ENCODE results near the gene FLCN.
"Not testable (repeated sequence)": the region's sequence is repeated elsewhere in the genome, so short reads cannot be mapped to it uniquely, and the experiment has no call there.

The FLCN gene

DNA sequence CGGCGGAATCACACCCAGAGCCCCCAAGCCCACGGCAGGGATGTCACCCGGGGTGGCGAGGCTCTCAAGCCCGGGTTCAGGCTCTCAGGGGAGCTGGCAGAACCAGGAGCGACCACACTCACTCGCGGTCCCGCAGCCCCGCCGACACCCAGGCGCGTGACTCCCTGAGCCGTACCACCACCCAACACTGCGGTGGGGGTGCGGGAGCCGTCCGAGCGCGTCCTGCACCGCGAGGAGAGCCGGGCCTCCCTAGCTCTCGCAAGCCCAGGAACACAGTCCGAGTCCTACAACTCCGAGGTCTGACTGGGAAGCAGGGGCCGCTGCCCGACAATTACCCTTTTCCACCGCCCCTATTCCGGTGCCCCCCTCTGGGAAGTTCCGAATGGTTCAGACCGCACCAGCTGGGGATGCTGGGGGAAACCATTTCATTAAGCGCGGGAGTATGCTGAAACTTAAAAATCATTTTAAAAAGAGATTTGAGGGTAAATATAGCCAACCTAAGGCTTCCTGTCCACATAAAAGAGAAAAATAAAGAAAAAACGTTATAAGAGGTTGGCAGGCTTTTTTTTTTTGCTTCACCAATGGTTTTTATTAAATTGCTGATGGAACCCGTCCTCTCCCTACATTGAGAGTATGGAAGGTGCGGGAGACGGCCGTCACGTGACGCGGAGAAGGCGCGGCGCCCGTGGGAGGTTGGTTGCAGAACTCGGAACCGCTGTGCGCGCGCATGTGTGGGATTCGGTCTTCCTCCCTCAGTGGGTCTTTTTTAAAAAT is at the start of gene FLCN:
Gene FLCN (minus strand): TSS at position 143 of the 774 bp plus-strand sequence. CDS start 9,031 bp downstream, outside the sequence.
- peak within 1 kb of the TSS; percentile 100 for H3K9ac ChIP-seq (ENCODE audit: low read depth, low read length)
- H3K4me1 ChIP-seq (ENCODE audit: insufficient read depth, low read length): peaks cover 8% of the 10 kb centered on the region
- no peaks in the 10 kb centered on the region for H3K27me3 ChIP-seq (ENCODE audit: insufficient read depth, low read length)
- no peaks in the 10 kb centered on the region for H3K9me3 ChIP-seq (ENCODE audit: insufficient read depth, low read depth, low read length)
- peak within 1 kb of the TSS; percentile 96 for H3K4me3 ChIP-seq (ENCODE audit: low read length)
- H3K27ac ChIP-seq (ENCODE audit: low read length): peak within 1 kb of the TSS; percentile 100
- peaks cover 7% of the 10 kb centered on the region; the same call in 1 of the 2 replicates for H3K36me3 ChIP-seq (ENCODE audit: insufficient read depth, low read depth, low read length)

DNA sequence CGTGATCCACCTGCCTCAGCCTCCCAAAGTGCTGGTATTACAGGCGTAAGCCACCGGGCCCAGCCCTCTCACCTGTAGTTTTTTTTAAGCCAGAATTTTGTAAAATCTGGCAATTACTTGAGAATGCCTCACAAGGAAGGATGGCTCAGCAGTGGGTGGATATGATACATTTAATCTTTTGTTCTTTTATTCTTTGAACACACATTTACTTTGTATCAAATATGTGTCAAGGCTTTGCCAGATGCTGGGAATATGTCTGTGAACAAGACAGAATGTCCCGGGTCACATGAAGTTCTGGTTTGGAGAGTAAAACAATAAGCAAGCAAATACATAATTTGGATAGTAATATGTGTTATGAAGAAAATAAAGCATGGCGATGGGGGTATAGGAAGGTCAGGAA is 49.0 kb upstream of the FLCN start:
- Histone ChIP-seq H3K27ac (ENCODE audit: low read length) (no peak overlapping the region), H3K4me1 (ENCODE audit: insufficient read depth, low read length) (peaks cover 3% of the 10 kb centered on the region; the same call in 1 of the 2 replicates), H3K9me3 (ENCODE audit: insufficient read depth, low read depth, low read length) (no peaks in the 10 kb centered on the region), H3K27me3 (ENCODE audit: insufficient read depth, low read length) (no peaks in the 10 kb centered on the region; the same call in 1 of the 2 replicates), H3K36me3 (ENCODE audit: insufficient read depth, low read depth, low read length) (no peaks in the 10 kb centered on the region), H3K9ac (ENCODE audit: low read depth, low read length) (no peak overlapping the region), H3K4me3 (ENCODE audit: low read length) (no peak overlapping the region)

DNA sequence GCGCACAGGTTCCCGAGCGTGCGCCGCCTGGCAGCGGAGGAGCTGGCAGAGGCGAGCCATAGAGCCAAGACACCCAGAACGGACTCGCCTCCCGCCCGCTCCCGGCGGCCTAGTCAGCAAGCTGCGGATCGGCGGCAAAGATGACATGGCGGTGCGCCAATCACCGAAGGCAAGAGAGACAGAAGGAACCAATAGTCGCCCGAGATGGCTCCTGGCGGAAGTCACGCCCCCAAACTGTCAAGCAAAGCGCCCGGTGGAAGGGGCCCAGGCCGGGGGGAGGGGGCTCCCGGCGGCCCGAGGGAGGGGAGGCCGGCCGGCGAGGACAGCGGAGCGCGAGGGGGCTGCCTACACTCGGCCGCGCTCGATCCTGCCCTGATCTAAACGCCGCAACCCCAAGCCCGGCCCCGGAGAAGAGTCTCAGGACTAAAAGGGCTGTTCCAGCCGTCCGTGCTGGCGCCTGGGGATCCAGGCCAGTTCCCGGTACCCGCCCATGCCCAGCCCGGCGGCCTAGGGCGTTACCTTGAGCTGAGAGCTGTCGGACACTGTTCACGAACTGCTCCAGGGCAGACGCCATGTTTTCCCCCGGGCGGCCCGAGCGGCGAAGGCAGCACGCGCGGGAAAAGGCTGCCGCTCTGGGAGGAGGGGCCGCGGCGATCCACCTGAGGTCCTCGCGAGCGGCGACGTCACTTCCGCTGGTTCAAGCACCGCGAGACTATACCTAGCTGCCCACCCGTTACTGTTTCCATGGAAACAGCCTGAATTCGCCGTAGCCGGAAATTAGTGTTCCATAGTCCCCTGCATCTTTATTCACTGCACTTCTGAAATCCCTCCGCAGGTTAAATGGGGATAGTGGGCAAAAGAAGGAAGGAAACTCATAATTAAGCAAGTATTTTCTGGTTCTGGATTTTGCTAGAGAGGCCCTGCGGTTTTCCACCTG is 43.9 kb upstream of the FLCN start, which contains the start of gene COPS3:
Gene COPS3 (minus strand): TSS at position 634 of the 937 bp plus-strand sequence. CDS start 60 bp downstream, at position 574.
- Histone ChIP-seq H3K27me3 (ENCODE audit: insufficient read depth, low read length) (no peaks in the 10 kb centered on the region), H3K27ac (ENCODE audit: low read length) (peak within 1 kb of the TSS; percentile 9), H3K4me1 (ENCODE audit: insufficient read depth, low read length) (peaks cover 6% of the 10 kb centered on the region; the same call in 1 of the 2 replicates), H3K4me3 (ENCODE audit: low read length) (peak within 1 kb of the TSS; percentile 86), H3K9ac (ENCODE audit: low read depth, low read length) (peak within 1 kb of the TSS; percentile 94), H3K9me3 (ENCODE audit: insufficient read depth, low read depth, low read length) (no peaks in the 10 kb centered on the region), H3K36me3 (ENCODE audit: insufficient read depth, low read depth, low read length) (peaks cover 3% of the 10 kb centered on the region; the same call in 1 of the 2 replicates)

- Histone ChIP-seq H3K27me3 (ENCODE audit: insufficient read depth, low read length) (no peaks in the 10 kb centered on the region), H3K9ac (ENCODE audit: low read depth, low read length) (peak overlapping the region; percentile 94; the same call in 1 of the 2 replicates), H3K36me3 (ENCODE audit: insufficient read depth, low read depth, low read length) (peaks cover 14% of the 10 kb centered on the region), H3K4me1 (ENCODE audit: insufficient read depth, low read length) (peaks cover 6% of the 10 kb centered on the region; the same call in 1 of the 2 replicates), H3K27ac (ENCODE audit: low read length) (no peak overlapping the region), H3K9me3 (ENCODE audit: insufficient read depth, low read depth, low read length) (no peaks in the 10 kb centered on the region), H3K4me3 (ENCODE audit: low read length) (peak overlapping the region; percentile 86)
These were observed 42.3 kb upstream of the FLCN start for GRCh38 chr17:17279316-17279715.

DNA sequence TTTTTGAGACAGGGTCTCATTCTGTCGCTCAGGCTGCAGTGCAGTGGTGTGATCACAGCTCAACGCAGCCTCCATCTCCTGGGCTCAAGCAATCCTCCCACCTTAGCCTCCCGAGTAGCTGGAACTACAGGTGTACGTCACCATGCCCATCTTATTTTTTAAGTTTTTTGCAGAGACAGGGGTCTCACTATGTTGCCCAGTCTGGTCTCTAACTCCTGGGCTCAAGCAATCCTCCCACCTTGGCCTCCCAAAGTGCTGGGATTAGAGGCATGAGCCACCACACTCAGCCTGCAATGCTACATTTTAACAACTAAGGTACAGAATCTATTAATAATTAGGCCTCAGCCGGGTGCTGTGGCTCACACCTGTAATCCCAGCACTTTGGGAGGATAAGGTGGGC is 40.5 kb upstream of the FLCN start:
- not testable (repeated sequence) for H3K27me3 ChIP-seq (ENCODE audit: insufficient read depth, low read length); H3K4me1 ChIP-seq (ENCODE audit: insufficient read depth, low read length); H3K27ac ChIP-seq (ENCODE audit: low read length); H3K9ac ChIP-seq (ENCODE audit: low read depth, low read length); H3K9me3 ChIP-seq (ENCODE audit: insufficient read depth, low read depth, low read length); H3K4me3 ChIP-seq (ENCODE audit: low read length)
- H3K36me3 ChIP-seq (ENCODE audit: insufficient read depth, low read depth, low read length): peaks cover 33% of the 10 kb centered on the region

DNA sequence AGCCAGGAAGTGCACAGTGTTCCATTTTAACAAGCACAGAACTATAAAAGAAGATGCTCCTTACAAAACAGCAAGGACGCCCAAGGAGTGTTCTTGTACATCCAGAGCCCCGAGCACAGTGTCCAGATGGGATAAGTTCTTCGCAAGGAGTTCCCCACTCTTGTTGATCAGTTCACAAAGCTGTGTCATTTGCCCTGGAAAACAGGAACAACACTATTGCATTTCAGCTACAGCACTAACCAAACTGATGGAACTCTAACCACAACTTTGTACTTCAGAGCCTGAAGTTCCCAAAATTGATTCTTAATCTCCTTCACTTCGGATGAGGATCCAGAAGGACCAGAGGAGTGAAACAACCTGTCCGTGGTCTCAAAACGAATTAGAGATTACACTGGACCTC is 39.0 kb upstream of the FLCN start:
- Histone ChIP-seq H3K27ac (ENCODE audit: low read length) (no peak overlapping the region), H3K4me3 (ENCODE audit: low read length) (no peak overlapping the region), H3K9ac (ENCODE audit: low read depth, low read length) (no peak overlapping the region), H3K9me3 (ENCODE audit: insufficient read depth, low read depth, low read length) (no peaks in the 10 kb centered on the region), H3K4me1 (ENCODE audit: insufficient read depth, low read length) (peaks cover 3% of the 10 kb centered on the region; the same call in 1 of the 2 replicates), H3K36me3 (ENCODE audit: insufficient read depth, low read depth, low read length) (peaks cover 37% of the 10 kb centered on the region), H3K27me3 (ENCODE audit: insufficient read depth, low read length) (no peaks in the 10 kb centered on the region)

DNA sequence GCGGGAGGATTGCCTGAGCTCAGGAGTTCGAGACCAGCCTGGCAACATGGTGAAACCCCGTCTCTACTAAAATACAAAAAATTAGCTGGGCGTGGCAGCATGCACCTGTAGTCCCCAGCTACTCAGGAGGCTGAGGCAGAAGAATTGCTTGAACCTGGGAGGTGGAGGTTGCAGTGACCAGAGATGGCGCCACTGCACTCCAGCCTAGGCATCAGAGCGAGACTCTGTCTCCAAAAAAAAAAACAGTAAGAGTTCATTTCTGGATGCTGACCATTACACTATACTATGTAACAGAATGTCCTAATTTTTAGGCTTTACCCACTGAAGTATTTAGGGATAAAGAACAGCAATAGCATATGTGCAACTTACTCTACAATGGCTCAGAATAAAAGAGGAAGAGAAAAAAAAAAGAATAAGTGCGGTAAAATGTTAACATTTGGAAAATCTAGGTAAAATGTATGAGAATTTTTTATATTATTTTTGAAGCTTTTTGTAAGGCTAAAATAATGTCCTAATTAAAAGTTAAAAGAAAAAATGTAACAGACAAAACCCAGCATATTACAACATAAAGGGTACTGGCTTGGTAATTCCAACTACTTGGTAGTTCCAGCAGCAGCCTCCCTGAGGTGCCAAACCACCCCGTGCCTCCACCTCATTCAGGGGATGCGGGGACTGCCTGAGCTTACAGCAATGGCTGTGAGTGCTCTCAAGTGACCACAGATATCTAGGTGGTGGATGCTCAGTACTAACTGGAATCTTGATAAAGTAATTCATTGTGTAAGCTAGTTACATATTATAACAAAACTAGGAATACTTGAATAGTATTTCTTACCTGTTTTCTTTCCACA is 33.2 kb upstream of the FLCN start:
- Histone ChIP-seq H3K4me1 (ENCODE audit: insufficient read depth, low read length) (no peaks in the 10 kb centered on the region), H3K27me3 (ENCODE audit: insufficient read depth, low read length) (no peaks in the 10 kb centered on the region), H3K9me3 (ENCODE audit: insufficient read depth, low read depth, low read length) (no peaks in the 10 kb centered on the region), H3K36me3 (ENCODE audit: insufficient read depth, low read depth, low read length) (peaks cover 88% of the 10 kb centered on the region), H3K9ac (ENCODE audit: low read depth, low read length) (no peak overlapping the region), H3K27ac (ENCODE audit: low read length) (no peak overlapping the region), H3K4me3 (ENCODE audit: low read length) (no peak overlapping the region)

DNA sequence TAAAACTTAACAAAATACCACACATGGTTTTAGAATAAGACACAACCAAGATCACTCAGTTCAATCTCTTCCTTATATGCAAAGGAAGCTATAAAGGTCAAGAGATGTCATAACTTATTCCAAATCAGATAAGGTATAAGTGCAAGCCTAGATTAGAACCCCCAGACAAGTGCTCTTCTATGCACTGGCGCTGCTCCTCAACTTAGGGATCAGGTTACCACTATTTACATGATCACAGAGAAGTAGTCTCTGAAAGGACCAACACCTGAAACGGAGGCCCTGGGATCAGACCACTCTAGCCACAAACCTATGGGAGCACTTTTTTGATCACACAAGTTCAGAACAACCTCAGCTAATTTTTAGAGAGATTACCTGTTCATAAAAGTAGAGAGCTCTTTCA is 27.5 kb upstream of the FLCN start:
- H3K9me3 ChIP-seq (ENCODE audit: insufficient read depth, low read depth, low read length): no peaks in the 10 kb centered on the region
- no peaks in the 10 kb centered on the region for H3K4me1 ChIP-seq (ENCODE audit: insufficient read depth, low read length)
- no peak overlapping the region for H3K27ac ChIP-seq (ENCODE audit: low read length)
- H3K36me3 ChIP-seq (ENCODE audit: insufficient read depth, low read depth, low read length): peaks cover 86% of the 10 kb centered on the region
- no peak overlapping the region for H3K4me3 ChIP-seq (ENCODE audit: low read length)
- no peaks in the 10 kb centered on the region for H3K27me3 ChIP-seq (ENCODE audit: insufficient read depth, low read length)
- no peak overlapping the region for H3K9ac ChIP-seq (ENCODE audit: low read depth, low read length)

DNA sequence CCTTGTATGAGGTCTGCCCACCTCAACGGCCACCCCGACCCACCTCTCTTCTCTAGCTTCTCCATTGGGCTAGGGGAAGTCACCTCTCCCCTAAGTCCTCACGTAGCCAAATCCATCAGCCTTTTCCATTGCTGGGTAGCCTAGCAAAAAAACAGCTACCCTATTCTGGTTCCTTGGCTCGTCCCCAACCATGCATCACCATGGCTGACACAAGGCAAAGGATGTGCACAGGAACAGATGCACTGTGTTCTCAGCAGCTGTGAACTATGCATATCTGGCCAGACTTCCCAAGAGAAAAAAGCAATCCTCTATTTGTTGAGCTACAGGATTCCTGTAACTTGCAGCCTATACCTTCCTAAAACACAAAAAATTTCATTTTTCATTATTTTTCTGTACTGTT is 22.0 kb upstream of the FLCN start:
- H3K4me3 ChIP-seq (ENCODE audit: low read length): no peak overlapping the region
- no peaks in the 10 kb centered on the region for H3K9me3 ChIP-seq (ENCODE audit: insufficient read depth, low read depth, low read length)
- no peak overlapping the region for H3K9ac ChIP-seq (ENCODE audit: low read depth, low read length)
- no peak overlapping the region for H3K27ac ChIP-seq (ENCODE audit: low read length)
- H3K27me3 ChIP-seq (ENCODE audit: insufficient read depth, low read length): no peaks in the 10 kb centered on the region
- peaks cover 78% of the 10 kb centered on the region for H3K36me3 ChIP-seq (ENCODE audit: insufficient read depth, low read depth, low read length)
- H3K4me1 ChIP-seq (ENCODE audit: insufficient read depth, low read length): no peaks in the 10 kb centered on the region

DNA sequence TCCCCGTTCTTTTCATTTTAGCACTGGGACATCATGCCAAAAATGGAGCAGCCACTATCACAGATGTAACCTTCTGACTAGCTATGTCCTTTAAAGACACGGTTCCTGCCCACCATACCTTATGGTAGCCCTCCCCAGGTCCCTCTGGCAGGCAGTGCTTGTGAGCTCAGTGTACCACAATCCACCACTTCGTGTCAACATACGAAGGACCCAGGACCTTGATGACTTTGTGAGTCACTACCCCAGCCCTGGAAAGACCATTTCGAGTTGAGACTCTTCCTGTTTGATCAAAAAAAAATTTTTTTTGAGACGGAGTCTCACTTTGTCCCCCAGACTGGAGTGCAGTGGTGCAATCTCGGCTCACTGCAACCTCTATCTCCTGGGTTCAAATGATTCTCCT is 21.0 kb upstream of the FLCN start:
- no peaks in the 10 kb centered on the region for H3K27me3 ChIP-seq (ENCODE audit: insufficient read depth, low read length)
- no peak overlapping the region for H3K4me3 ChIP-seq (ENCODE audit: low read length)
- H3K27ac ChIP-seq (ENCODE audit: low read length): no peak overlapping the region
- no peaks in the 10 kb centered on the region for H3K9me3 ChIP-seq (ENCODE audit: insufficient read depth, low read depth, low read length)
- peaks cover 83% of the 10 kb centered on the region for H3K36me3 ChIP-seq (ENCODE audit: insufficient read depth, low read depth, low read length)
- no peak overlapping the region for H3K9ac ChIP-seq (ENCODE audit: low read depth, low read length)
- H3K4me1 ChIP-seq (ENCODE audit: insufficient read depth, low read length): no peaks in the 10 kb centered on the region

DNA sequence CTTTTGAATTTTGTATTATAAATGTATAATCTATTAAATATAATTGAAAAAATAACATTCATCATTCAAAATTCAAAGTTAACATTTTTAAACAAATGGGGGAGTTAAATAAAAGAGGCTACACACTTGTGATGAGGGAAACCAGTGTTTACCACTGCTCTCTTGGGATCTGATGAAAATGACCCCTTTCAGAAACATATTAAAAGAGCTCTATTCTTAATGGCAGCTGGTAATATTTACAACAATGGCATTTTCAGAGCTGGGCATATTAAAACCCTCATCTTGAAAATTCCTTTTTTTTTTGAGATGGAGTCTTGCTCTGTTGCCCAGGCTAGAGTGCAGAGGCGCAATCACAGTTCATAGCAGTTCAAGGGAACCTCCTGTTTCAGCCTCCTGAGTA is 19.3 kb upstream of the FLCN start:
- H3K9ac ChIP-seq (ENCODE audit: low read depth, low read length): no peak overlapping the region
- H3K27me3 ChIP-seq (ENCODE audit: insufficient read depth, low read length): no peaks in the 10 kb centered on the region
- no peak overlapping the region for H3K27ac ChIP-seq (ENCODE audit: low read length)
- H3K9me3 ChIP-seq (ENCODE audit: insufficient read depth, low read depth, low read length): no peaks in the 10 kb centered on the region
- no peaks in the 10 kb centered on the region for H3K4me1 ChIP-seq (ENCODE audit: insufficient read depth, low read length)
- peaks cover 90% of the 10 kb centered on the region for H3K36me3 ChIP-seq (ENCODE audit: insufficient read depth, low read depth, low read length)
- no peak overlapping the region for H3K4me3 ChIP-seq (ENCODE audit: low read length)

Measured in iPS-20b (cell line).